GM12878 (cell line): Measurements from ENCODE around the gene S100B. TPM values are rescaled to one million over a fixed set of nuclear protein-coding genes. Genes with fewer than 3 reads are reported as not detected.
A peak's percentile ranks its signal among the peaks of the same experiment; 100 is the strongest.

Experiments used
- ATAC-seq: fragments of 200-7000 bp; cut with Tn5 transposase; 3 replicates; pipeline ENCODE4 v1.9.1; 2020; ENCODE audit warnings: mild to moderate bottlenecking, moderate library complexity
- BruUV-seq: library from RNA; stranded (reverse); fragments of 400-500 nt; replicated peaks from 2 replicates; lab custom pipeline; 2021; lab: Mats Ljungman, UMichigan
- CTCF ChIA-PET: fragments of 300-600 bp; sonication (Branson Sonifier 250); formaldehyde crosslinking; extraction: SDS; loops from one replicate; lab custom pipeline; 2021; ENCODE audit warnings: inconsistent platforms; lab: Yijun Ruan, JAX
- POLR2A ChIA-PET: fragments of 350-600 bp; formaldehyde crosslinking; extraction: SDS; loops from one replicate; lab custom pipeline; 2021; ENCODE audit warnings: inconsistent platforms; lab: Charles Lee
- RAD21 ChIA-PET: fragments of 300-600 bp; sonication (Branson Sonifier 250); formaldehyde crosslinking; loops from one replicate; lab custom pipeline; 2023; ENCODE audit warnings: antibody characterized with exemption; ENCODE audit not compliant: unreplicated experiment; lab: Charles Lee
- SMC1A ChIA-PET: fragments of 300-600 bp; sonication (Branson Sonifier 250); formaldehyde crosslinking; loops from one replicate; lab custom pipeline; 2023; ENCODE audit not compliant: unreplicated experiment, uncharacterized antibody; lab: Charles Lee
- DNase-seq: peaks from one replicate; pipeline ENCODE4 v3.0.0-alpha.2; 2011; ENCODE audit warnings: low read depth, low spot score
- FAIRE-seq: peaks from 3 replicates; lab custom pipeline; 2011; peaks lifted over from hg19 to GRCh38; lab: Jason Lieb, UNC
- H2AFZ ChIP-seq: 2 replicates; pipeline ENCODE4 v1.6.0; 2011; ENCODE audit warnings: low read depth, low read length, control low read depth; ENCODE audit not compliant: control insufficient read depth
- H3K27ac ChIP-seq: 2 replicates; pipeline ENCODE4 v1.5.1; 2011; ENCODE audit warnings: control low read depth; ENCODE audit not compliant: control insufficient read depth, insufficient read depth
- H3K27me3 ChIP-seq, 2 experiments: replicated peaks in 1 of 2; 2 replicates each; pipeline versions ENCODE4 v1.6.0 to v1.6.1; 2011; ENCODE audit warnings: low read length in 1 of 2; ENCODE audit not compliant: control insufficient read depth in 2 of 2, insufficient read depth in 2 of 2
- H3K36me3 ChIP-seq, 2 experiments: 2 replicates each; pipeline ENCODE4 v1.5.1; 2011; ENCODE audit warnings: low read length in 1 of 2; ENCODE audit not compliant: control insufficient read depth in 2 of 2, insufficient read depth in 2 of 2
- H3K4me1 ChIP-seq: 2 replicates; pipeline ENCODE4 v1.6.1; 2011; ENCODE audit warnings: mild to moderate bottlenecking, low read length, moderate library complexity, mixed read lengths; ENCODE audit not compliant: control insufficient read depth, insufficient read depth
- H3K4me2 ChIP-seq: 2 replicates; pipeline ENCODE4 v1.6.0; 2011; ENCODE audit warnings: control low read depth; ENCODE audit not compliant: control insufficient read depth, insufficient read depth
- H3K4me3 ChIP-seq: fragments of 200-600 bp; sonication (generic); 2 replicates; pipeline ENCODE4 v1.5.1; 2016
- H3K79me2 ChIP-seq: 2 replicates; pipeline ENCODE4 v1.6.0; 2011; ENCODE audit warnings: low read length; ENCODE audit not compliant: control insufficient read depth, insufficient read depth
- H3K9ac ChIP-seq: 2 replicates; pipeline ENCODE4 v1.8.0; 2011; ENCODE audit warnings: low read length, control low read depth, mixed read lengths; ENCODE audit not compliant: control insufficient read depth, insufficient read depth
- H3K9me3 ChIP-seq: replicated peaks from 3 replicates; pipeline ENCODE4 v1.5.1; 2011; ENCODE audit warnings: mild to moderate bottlenecking, low read length; ENCODE audit not compliant: control insufficient read depth, insufficient read depth
- H4K20me1 ChIP-seq: 2 replicates; pipeline ENCODE4 v1.6.0; 2011; ENCODE audit not compliant: control insufficient read depth, insufficient read depth
- IKZF1 ChIP-seq: fragments of 450-650 bp; conservative IDR thresholded peaks from 2 replicates; pipeline ENCODE4 v1.6.1; 2017; ENCODE audit warnings: antibody characterized with exemption, mild to moderate bottlenecking
- RELB ChIP-seq: fragments of 450-650 bp; IDR thresholded peaks from 2 replicates; pipeline ENCODE4 v1.6.1; 2017; ENCODE audit warnings: low read depth, mild to moderate bottlenecking, moderate library complexity
- SPI1 ChIP-seq: IDR thresholded peaks from 2 replicates; pipeline ENCODE4 v1.6.1; 2011; ENCODE audit warnings: low read depth, mild to moderate bottlenecking, low read length, moderate library complexity, borderline replicate concordance; ENCODE audit not compliant: insufficient read depth
- WGBS: methylation state at CpG from one replicate; pipeline ENCODE4 v1.1.6; 2016; ENCODE audit warnings: low lambda C conversion rate; ENCODE audit not compliant: insufficient replicate concordance, insufficient coverage; ENCODE audit errors: missing lambda C conversion rate; 5-methylcytosine and 5-hydroxymethylcytosine counted together
- in situ Hi-C: fragments of 300-500 bp; cut with MboI; formaldehyde crosslinking; loops from 9 replicates; pipeline ENCODE4 v1.14.3; 2018; ENCODE audit warnings: mixed read lengths
- intact Hi-C: fragments of 100-400 bp; cut with micrococcal nuclease; formaldehyde crosslinking; loops from one replicate; pipeline ENCODE4 v1.14.2; 2022; ENCODE audit not compliant: unreplicated experiment
- polyA plus RNA-seq, 11 experiments: library from polyadenylated mRNA; depleted of rRNA in 4 of 11; unstranded in 6 of 11; stranded (reverse) in 5 of 11; fragments of >200 nt; fragmentation: Nextera tagmentation in 4 of 11; fragmentation: Illumina TruSeq in 1 of 11; extraction: Ambion mirVana in 4 of 11; extraction: Trizol in 1 of 11; gene quantifications; 1 replicate in 1 of 11; 2 replicates in 10 of 11; pipeline versions ENCODE4 v1.2.1 to v1.2.3, GENCODE V29; 2011 to 2016; ENCODE audit warnings: inconsistent platforms in 2 of 11, missing spikeins in 2 of 11, low read depth in 1 of 11
- total RNA-seq, 4 experiments: library from RNA; depleted of rRNA in 3 of 4; stranded (reverse); fragments of >200 nt in 3 of 4; fragmentation: Illumina TruSeq in 1 of 4; extraction: Trizol in 1 of 4; gene quantifications; 2 replicates each; pipeline versions ENCODE4 v1.2.1 to v1.2.3, GENCODE V29; 2013 to 2021
- TF ChIP-seq, protein P1 (sequence below), 3 experiments: IDR thresholded peaks in 2 of 3; conservative IDR thresholded peaks in 1 of 3; 2 replicates each; pipeline ENCODE4 v1.5.1; 2011; ENCODE audit warnings: low read depth in 3 of 3, low read length in 3 of 3, mild to moderate bottlenecking in 3 of 3, control low read depth in 2 of 3, moderate library complexity in 2 of 3, inconsistent platforms in 1 of 3, mixed read lengths in 1 of 3; ENCODE audit not compliant: control insufficient read depth in 2 of 3, insufficient read depth in 1 of 3; ENCODE audit errors: extremely low read depth in 1 of 3

Gene S100B
- total and polyA plus RNA-seq, 10 of the 15 experiments (the other 5 are each of a cell fraction or from before 2014, with no cell fraction given): 0.11 to 0.22 TPM; not detected in 8

DNA sequence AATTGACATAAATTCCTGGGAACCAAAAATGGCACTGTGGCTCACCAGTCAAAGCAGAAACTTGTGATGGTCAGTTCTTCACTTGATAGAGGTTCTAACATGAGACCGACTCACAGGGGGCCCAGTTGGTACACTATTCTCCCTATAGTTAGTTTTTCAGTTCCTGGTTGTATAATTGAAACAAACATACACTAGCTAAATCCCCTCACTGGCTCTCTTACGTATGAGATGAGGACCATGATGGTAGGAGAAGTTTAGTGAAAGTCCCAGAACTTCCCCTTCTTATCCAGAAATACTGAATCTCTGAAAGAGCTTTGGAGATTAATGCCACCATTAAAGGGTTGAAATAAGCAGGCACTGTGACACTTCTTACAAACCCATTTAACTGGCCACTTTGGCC lies 2.8 kb upstream of the S100B start:
- CTCF ChIA-PET: interaction anchor here (1.2 to 1.5 kb wide), 3 partner anchors 21 to 56 kb away, joined by 3 read pairs; no protein-coding TSS in a partner anchor
- WGBS: 26% methylated on average over 2 of the region's 2 CpGs

More for the DNA sequence above, 2.8 kb upstream of the S100B start:
- H4K20me1 ChIP-seq: no peaks in the 10 kb centered on the region
- H3K4me3 ChIP-seq: no peak overlapping the region
- no TSS peak for BruUV-seq
- no peaks in the 10 kb centered on the region for H3K79me2 ChIP-seq
- intact Hi-C loops: no loop called here
- in situ Hi-C loops: no loop called here
- FAIRE-seq: no peak
- no peaks in the 10 kb centered on the region for H3K36me3 ChIP-seq
- DNase-seq: no peak
- H3K9ac ChIP-seq: no peak overlapping the region
- H3K9me3 ChIP-seq: no peaks in the 10 kb centered on the region; the same call in 2 of the 3 replicates
- RAD21 ChIA-PET: interaction anchor here (1.2 to 2.2 kb wide), 4 partner anchors 15 to 464 kb away, joined by 4 to 9 read pairs (median 6); partner anchors contain the start of gene PRMT2
- no peak overlapping the region; the same call in 1 of the 2 replicates for H3K4me2 ChIP-seq
- no peak overlapping the region for H2AFZ ChIP-seq
- peak; percentile 28 for ATAC-seq
- peaks cover 49% of the 10 kb centered on the region for H3K4me1 ChIP-seq
- TF ChIP-seq RELB: peak; percentile 16; the same call in 1 of the 2 replicates
- TF ChIP-seq SPI1: peak; percentile 12; the same call in 1 of the 2 replicates
- TF ChIP-seq IKZF1: 0 out of 2 replicates have a peak, but pooled peaks have one; percentile 17
- TF ChIP-seq, protein P1, sequence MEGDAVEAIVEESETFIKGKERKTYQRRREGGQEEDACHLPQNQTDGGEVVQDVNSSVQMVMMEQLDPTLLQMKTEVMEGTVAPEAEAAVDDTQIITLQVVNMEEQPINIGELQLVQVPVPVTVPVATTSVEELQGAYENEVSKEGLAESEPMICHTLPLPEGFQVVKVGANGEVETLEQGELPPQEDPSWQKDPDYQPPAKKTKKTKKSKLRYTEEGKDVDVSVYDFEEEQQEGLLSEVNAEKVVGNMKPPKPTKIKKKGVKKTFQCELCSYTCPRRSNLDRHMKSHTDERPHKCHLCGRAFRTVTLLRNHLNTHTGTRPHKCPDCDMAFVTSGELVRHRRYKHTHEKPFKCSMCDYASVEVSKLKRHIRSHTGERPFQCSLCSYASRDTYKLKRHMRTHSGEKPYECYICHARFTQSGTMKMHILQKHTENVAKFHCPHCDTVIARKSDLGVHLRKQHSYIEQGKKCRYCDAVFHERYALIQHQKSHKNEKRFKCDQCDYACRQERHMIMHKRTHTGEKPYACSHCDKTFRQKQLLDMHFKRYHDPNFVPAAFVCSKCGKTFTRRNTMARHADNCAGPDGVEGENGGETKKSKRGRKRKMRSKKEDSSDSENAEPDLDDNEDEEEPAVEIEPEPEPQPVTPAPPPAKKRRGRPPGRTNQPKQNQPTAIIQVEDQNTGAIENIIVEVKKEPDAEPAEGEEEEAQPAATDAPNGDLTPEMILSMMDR (IDR thresholded peaks at IDR 0.05 in 2 of 3, conservative IDR thresholded peaks at IDR 0.05 in 1 of 3; ENCODE audit: control insufficient read depth in 2 of 3, extremely low read depth in 1 of 3, insufficient read depth in 1 of 3, low read depth in 3 of 3, low read length in 3 of 3): no peak
- TF ChIP-seq, all 136 proteins: peak for 3
- Histone ChIP-seq H3K27me3 (no peaks in the 10 kb centered on the region), H3K27ac (0 out of 2 replicates have a peak overlapping the region, but pooled peaks have one; percentile 29)
- SMC1A ChIA-PET: interaction anchor here (0.9 to 2.5 kb wide), 9 partner anchors 9 to 464 kb away, joined by 3 to 20 read pairs (median 4); partner anchors contain the start of gene DIP2A
- POLR2A ChIA-PET: interaction anchor here (2.5 kb wide), 1 partner anchor 28 kb away, joined by 15 read pairs; the partner anchor contains the start of gene PRMT2
